K562 (cell line): ENCODE results near the gene GALNT13. TPM values are rescaled to one million over a fixed set of nuclear protein-coding genes. Genes with fewer than 3 reads are reported as not detected.

ENCODE experiments used
- ATAC-seq: fragments of 200-7000 bp; cut with Tn5 transposase; 3 replicates; pipeline ENCODE4 v1.9.1; 2020; ENCODE audit warnings: moderate library complexity
- BruUV-seq: library from RNA; stranded (reverse); fragments of 400-500 nt; replicated peaks from 2 replicates; lab custom pipeline; 2021; lab: Mats Ljungman, UMichigan
- CTCF ChIA-PET: fragments of 300-600 bp; formaldehyde crosslinking; extraction: SDS; loops from one replicate; lab custom pipeline; 2021; ENCODE audit warnings: low intra/inter-chr PET ratio; lab: Yijun Ruan, JAX
- POLR2A ChIA-PET: fragments of 300-600, 350-650 bp; sonication (Branson Sonifier 250); formaldehyde crosslinking; extraction: SDS; loops from one replicate; lab custom pipeline; 2021; ENCODE audit warnings: antibody characterized with exemption, inconsistent platforms; lab: Yijun Ruan, JAX
- DNase-seq, 4 experiments: peaks; one replicate each; pipeline versions ENCODE4 v3.0.0 to v3.0.0-alpha.2; 2011 to 2018; ENCODE audit warnings: low spot score in 3 of 4, mixed read lengths in 3 of 4; ENCODE audit errors: extremely low read depth in 1 of 4
- FAIRE-seq: peaks from 2 replicates; lab custom pipeline; 2011; peaks lifted over from hg19 to GRCh38; lab: Jason Lieb, UNC
- H2AFZ ChIP-seq: 2 replicates; pipeline ENCODE4 v1.6.0; 2011; ENCODE audit warnings: low read depth, low read length, control low read depth, inconsistent platforms
- H3K27ac ChIP-seq: fragments of 200-600 bp; 3 replicates; pipeline ENCODE4 v1.8.0; 2011; ENCODE audit warnings: low read depth, mild to moderate bottlenecking, control low read depth, inconsistent platforms, low read length, moderate library complexity, mixed read lengths; ENCODE audit errors: extremely low read depth
- H3K27me3 ChIP-seq, 2 experiments: fragments of 300-600 bp in 1 of 2; 2 replicates in 1 of 2; 3 replicates in 1 of 2; pipeline versions ENCODE4 v1.6.0 to v1.8.0; 2011; ENCODE audit warnings: inconsistent platforms in 2 of 2, low read length in 2 of 2, mild to moderate bottlenecking in 1 of 2, mixed read lengths in 1 of 2, moderate library complexity in 1 of 2; ENCODE audit not compliant: control insufficient read depth in 2 of 2, insufficient read depth in 2 of 2
- H3K36me3 ChIP-seq: fragments of 300-600 bp; 3 replicates; pipeline ENCODE4 v1.8.0; 2011; ENCODE audit warnings: mild to moderate bottlenecking, low read length, inconsistent platforms; ENCODE audit not compliant: control insufficient read depth, insufficient read depth
- H3K4me1 ChIP-seq, 2 experiments: fragments of 200-600 bp in 1 of 2; replicated peaks in 1 of 2; 2 replicates in 1 of 2; 3 replicates in 1 of 2; pipeline versions ENCODE4 v1.5.1 to v1.8.0; 2011; ENCODE audit warnings: inconsistent platforms in 2 of 2, low read length in 2 of 2, mild to moderate bottlenecking in 1 of 2, mixed read lengths in 1 of 2, moderate library complexity in 1 of 2; ENCODE audit not compliant: control insufficient read depth in 2 of 2, insufficient read depth in 2 of 2
- H3K4me2 ChIP-seq: 2 replicates; pipeline ENCODE4 v1.6.1; 2011; ENCODE audit warnings: low read length, control low read depth, inconsistent platforms, mixed read lengths; ENCODE audit not compliant: insufficient read depth
- H3K4me3 ChIP-seq: fragments of 200-600 bp; sonication (generic), shearing (Covaris generic); 2 replicates; pipeline ENCODE4 v1.5.1; 2016; ENCODE audit warnings: control low read depth, inconsistent platforms
- H3K79me2 ChIP-seq: fragments of 200-600 bp; 3 replicates; pipeline ENCODE4 v1.8.0; 2011; ENCODE audit warnings: low read length, inconsistent platforms; ENCODE audit not compliant: control insufficient read depth, insufficient read depth
- H3K9ac ChIP-seq, 2 experiments: 2 replicates each; pipeline versions ENCODE4 v1.6.0 to v1.6.1; 2011; ENCODE audit warnings: low read depth in 2 of 2, low read length in 2 of 2, control low read depth in 1 of 2, inconsistent platforms in 1 of 2, mild to moderate bottlenecking in 1 of 2, mixed read lengths in 1 of 2; ENCODE audit not compliant: insufficient read depth in 1 of 2
- H3K9me1 ChIP-seq: one replicate; pipeline ENCODE4 v1.6.0; 2011; ENCODE audit warnings: inconsistent platforms, mild to moderate bottlenecking, low read length, moderate library complexity; ENCODE audit not compliant: control insufficient read depth, insufficient read depth
- H3K9me3 ChIP-seq: replicated peaks from 2 replicates; pipeline ENCODE4 v1.5.1; 2011; ENCODE audit warnings: low read depth, low read length, inconsistent platforms; ENCODE audit not compliant: control insufficient read depth, insufficient read depth
- H4K20me1 ChIP-seq: replicated peaks from 2 replicates; pipeline ENCODE4 v1.6.1; 2011; ENCODE audit warnings: low read length, inconsistent platforms, mixed read lengths; ENCODE audit not compliant: control insufficient read depth, insufficient read depth
- ETV5 ChIP-seq: sonication (generic); formaldehyde crosslinking; IDR thresholded peaks from 2 replicates; pipeline ENCODE4 v1.4.0; 2020; ENCODE audit warnings: low read depth, mild to moderate bottlenecking, missing genetic modification reagents
- FUS ChIP-seq: fragments of 200-400 bp; formaldehyde crosslinking; optimal IDR thresholded peaks from 2 replicates; pipeline ENCODE3; 2017; ENCODE audit warnings: low read depth, low read length
- HNRNPUL1 ChIP-seq: fragments of 200-400 bp; formaldehyde crosslinking; IDR thresholded peaks from 2 replicates; pipeline ENCODE4 v1.6.1; 2017; ENCODE audit warnings: low read length
- NEUROD1 ChIP-seq: fragments of 150-350 bp; IDR thresholded peaks from 2 replicates; pipeline ENCODE4 v1.6.1; 2014; ENCODE audit warnings: borderline replicate concordance, low read length, low read depth; ENCODE audit not compliant: partially characterized antibody
- NUFIP1 ChIP-seq: fragments of 450-650 bp; IDR thresholded peaks from 2 replicates; pipeline ENCODE4 v1.6.1; 2018; ENCODE audit not compliant: partially characterized antibody
- RAD51 ChIP-seq: fragments of 450-650 bp; IDR thresholded peaks from 2 replicates; pipeline ENCODE4 v1.7.1; 2016; ENCODE audit warnings: low read depth, mild to moderate bottlenecking, borderline replicate concordance
- RBBP5 ChIP-seq: fragments of 200-600 bp; sonication (generic); IDR thresholded peaks from 2 replicates; pipeline ENCODE4 v1.6.1; 2012; ENCODE audit warnings: borderline replicate concordance, mild to moderate bottlenecking, low read length, control low read depth, inconsistent platforms; ENCODE audit not compliant: insufficient read depth, poor library complexity, severe bottlenecking
- TFAM ChIP-seq: fragments of 250-450 bp; sonication (Bioruptor Pico); conservative IDR thresholded peaks from 2 replicates; pipeline ENCODE4 v1.5.0; 2021; ENCODE audit warnings: mild to moderate bottlenecking, moderate library complexity
- ZC3H11A ChIP-seq: IDR thresholded peaks from 2 replicates; pipeline ENCODE4 v1.6.1; 2012; ENCODE audit warnings: low read depth, low read length, improper control_type of control experiment
- ZNF347 ChIP-seq: fragments of 450-650 bp; formaldehyde crosslinking; IDR thresholded peaks from 2 replicates; pipeline ENCODE4 v1.4.0; 2020; ENCODE audit warnings: low read depth, mild to moderate bottlenecking, moderate library complexity
- WGBS: fragments of 100-300 bp; shearing (Covaris generic); methylation state at CpG from one replicate; pipeline ENCODE4 v1.1.6; 2016; ENCODE audit warnings: low coverage, mixed read lengths; ENCODE audit not compliant: insufficient coverage; ENCODE audit errors: missing lambda C conversion rate; 5-methylcytosine and 5-hydroxymethylcytosine counted together
- in situ Hi-C: fragments of 300-500 bp; cut with MboI; formaldehyde crosslinking; loops from 4 replicates; pipeline ENCODE4 v1.15.0; 2018; ENCODE audit warnings: inconsistent platforms, mixed read lengths
- intact Hi-C: fragments of 100-400 bp; cut with micrococcal nuclease; formaldehyde crosslinking; loops from 2 replicates; pipeline ENCODE4 v1.14.2; 2022
- polyA plus RNA-seq, 8 experiments: library from polyadenylated mRNA; depleted of rRNA in 4 of 8; stranded (reverse) in 5 of 8; unstranded in 3 of 8; fragments of >200 nt; fragmentation: Nextera tagmentation in 2 of 8; fragmentation: Illumina TruSeq in 1 of 8; extraction: Ambion mirVana in 2 of 8; extraction: Trizol in 1 of 8; gene quantifications; 2 replicates each; pipeline versions ENCODE4 v1.2.1 to v1.2.3, GENCODE V29; 2011 to 2014; ENCODE audit warnings: inconsistent platforms in 1 of 8, missing spikeins in 1 of 8
- total RNA-seq, 7 experiments: library from RNA; depleted of rRNA in 6 of 7; stranded (reverse); fragments of >200 nt in 6 of 7; fragmentation: Illumina TruSeq in 2 of 7; extraction: Trizol in 2 of 7; gene quantifications; 2 replicates each; pipeline versions ENCODE4 v1.2.1 to v1.2.3, GENCODE V29; 2011 to 2021; ENCODE audit warnings: low replicate concordance in 1 of 7
- TF ChIP-seq, protein P1 (sequence below): fragments of 250-450 bp; sonication (Bioruptor Pico); IDR thresholded peaks from 2 replicates; pipeline ENCODE4 v1.4.0; 2020

Gene GALNT13
- total and polyA plus RNA-seq, 9 of the 15 experiments (the other 6 are each of a cell fraction or from before 2014, with no cell fraction given), result not detected

DNA sequence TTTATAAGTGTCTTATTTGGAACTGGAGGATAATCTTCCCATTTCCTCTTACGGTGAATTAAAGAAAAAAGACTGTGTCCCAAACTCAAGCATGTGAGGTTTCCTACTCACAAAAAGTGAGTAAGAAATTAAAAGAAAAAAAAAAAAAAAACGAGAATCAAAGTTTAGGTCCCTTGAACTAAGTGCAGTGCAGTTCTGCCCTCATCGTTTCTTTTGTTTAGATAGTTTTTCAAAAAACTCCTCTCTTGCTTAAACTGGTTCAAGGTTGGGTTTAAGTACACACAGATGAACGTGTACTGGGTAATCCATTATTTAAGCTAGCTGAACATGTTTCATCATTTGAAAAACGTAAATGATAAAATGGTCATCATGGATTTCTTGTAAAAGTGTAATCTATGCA lies 590.9 kb downstream of the GALNT13 start:
- ATAC-seq (no peak), DNase-seq (no peak), FAIRE-seq (no peak)
- Histone ChIP-seq H3K27me3 (no peaks in the 10 kb centered on the region), H3K4me1 (no peaks in the 10 kb centered on the region), H3K4me3 (no peak overlapping the region), H3K4me2 (no peak overlapping the region), H3K36me3 (no peaks in the 10 kb centered on the region), H2AFZ (no peak overlapping the region), H3K79me2 (no peaks in the 10 kb centered on the region), H3K9ac (no peak overlapping the region), H3K27ac (no peak overlapping the region), H3K9me3 (no peaks in the 10 kb centered on the region; the same call in 1 of the 2 replicates), H4K20me1 (no peaks in the 10 kb centered on the region), H3K9me1 (no peaks in the 10 kb centered on the region)
- WGBS, result 1% methylated on average over 5 of the region's 5 CpGs
- no TSS peak for BruUV-seq
- in situ Hi-C loops, result no loop called here
- intact Hi-C loops, result no loop called here
- CTCF ChIA-PET, result no interaction called here
- POLR2A ChIA-PET, result no interaction called here
- no peak for TF ChIP-seq RBBP5
- TF ChIP-seq ZC3H11A, result no peak
- no peak for TF ChIP-seq HNRNPUL1
- no peak for TF ChIP-seq FUS
- no peak for TF ChIP-seq TFAM (CRISPR knock-in tag)
- TF ChIP-seq NUFIP1, result no peak
- no peak for TF ChIP-seq RAD51
- no peak for TF ChIP-seq ZNF347 (CRISPR knock-in tag)
- TF ChIP-seq, protein P1, sequence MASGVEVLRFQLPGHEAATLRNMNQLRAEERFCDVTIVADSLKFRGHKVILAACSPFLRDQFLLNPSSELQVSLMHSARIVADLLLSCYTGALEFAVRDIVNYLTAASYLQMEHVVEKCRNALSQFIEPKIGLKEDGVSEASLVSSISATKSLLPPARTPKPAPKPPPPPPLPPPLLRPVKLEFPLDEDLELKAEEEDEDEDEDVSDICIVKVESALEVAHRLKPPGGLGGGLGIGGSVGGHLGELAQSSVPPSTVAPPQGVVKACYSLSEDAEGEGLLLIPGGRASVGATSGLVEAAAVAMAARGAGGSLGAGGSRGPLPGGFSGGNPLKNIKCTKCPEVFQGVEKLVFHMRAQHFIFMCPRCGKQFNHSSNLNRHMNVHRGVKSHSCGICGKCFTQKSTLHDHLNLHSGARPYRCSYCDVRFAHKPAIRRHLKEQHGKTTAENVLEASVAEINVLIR (CRISPR knock-in tag), result no peak
- TF ChIP-seq ETV5, result no peak
- no peak for TF ChIP-seq NEUROD1
